Thoracic aorta (tissue), 2 donors: ENCODE results near the gene HOXC6. TPM values are rescaled to one million over a fixed set of nuclear protein-coding genes. Genes with fewer than 3 reads are reported as not detected.
A peak's percentile ranks its signal among the peaks of the same experiment; 100 is the strongest.

ENCODE experiments used
- ATAC-seq: fragments of 150-250 bp; one replicate; pipeline ENCODE4 v1.8.0; 2017; ENCODE audit warnings: low read depth; ENCODE audit not compliant: insufficient number of reproducible peaks, low FRiP score
- DNase-seq: peaks from one replicate; pipeline ENCODE4 v3.0.0-alpha.2; 2020; ENCODE audit warnings: low spot score
- H3K27ac ChIP-seq, 2 donors: fragments of 200-600 bp; sonication (generic); 1 replicate in 1 of 2; 2 replicates in 1 of 2; pipeline ENCODE4 v1.5.1; 2016; ENCODE audit warnings: mild to moderate bottlenecking in 2 of 2, moderate library complexity in 2 of 2
- H3K27me3 ChIP-seq: fragments of 200-600 bp; sonication (generic); replicated peaks from 2 replicates; pipeline ENCODE4 v1.6.0; 2016; ENCODE audit warnings: mild to moderate bottlenecking; ENCODE audit not compliant: insufficient read depth
- H3K36me3 ChIP-seq: fragments of 200-600 bp; sonication (generic); one replicate; pipeline ENCODE4 v1.5.1; 2016
- H3K4me1 ChIP-seq, 2 donors: fragments of 200-600 bp; sonication (generic); 1 replicate in 1 of 2; 2 replicates in 1 of 2; pipeline versions ENCODE4 v1.5.1 to v1.6.0; 2016; ENCODE audit warnings: low read depth in 2 of 2, mild to moderate bottlenecking in 1 of 2; ENCODE audit not compliant: control insufficient read depth in 1 of 2
- H3K4me3 ChIP-seq: fragments of 200-600 bp; sonication (generic); 2 replicates; pipeline ENCODE4 v1.5.1; 2016; ENCODE audit warnings: mild to moderate bottlenecking
- H3K9me3 ChIP-seq: fragments of 200-600 bp; sonication (generic); 2 replicates; pipeline ENCODE4 v1.5.1; 2016
- total RNA-seq, 2 donors: library from RNA; depleted of rRNA; stranded (reverse); fragments of >200 nt; gene quantifications; one replicate each; pipeline versions ENCODE4 v1.1.0 to v1.2.3, GENCODE V29; 2016
- TF ChIP-seq, protein P1 (sequence below): fragments of 200-600 bp; sonication (generic); IDR thresholded peaks from one replicate; pipeline ENCODE4 v1.5.1; 2019; ENCODE audit warnings: antibody characterized with exemption

Gene HOXC6
- total RNA-seq, 2 donors from 2014 or later: not detected

GRCh38 chr12:54031480-54031879, 3.2 kb downstream of the HOXC6 start:
- no peak for DNase-seq
- H3K36me3 ChIP-seq: peaks cover 3% of the 10 kb centered on the region
- H3K27me3 ChIP-seq: no peaks in the 10 kb centered on the region
- no peak overlapping the region for H3K4me3 ChIP-seq
- H3K9me3 ChIP-seq: no peaks in the 10 kb centered on the region
- ATAC-seq: no peak
- peaks cover 0 to 11% of the 10 kb centered on the region in 2 donors for H3K4me1 ChIP-seq
- TF ChIP-seq, protein P1, sequence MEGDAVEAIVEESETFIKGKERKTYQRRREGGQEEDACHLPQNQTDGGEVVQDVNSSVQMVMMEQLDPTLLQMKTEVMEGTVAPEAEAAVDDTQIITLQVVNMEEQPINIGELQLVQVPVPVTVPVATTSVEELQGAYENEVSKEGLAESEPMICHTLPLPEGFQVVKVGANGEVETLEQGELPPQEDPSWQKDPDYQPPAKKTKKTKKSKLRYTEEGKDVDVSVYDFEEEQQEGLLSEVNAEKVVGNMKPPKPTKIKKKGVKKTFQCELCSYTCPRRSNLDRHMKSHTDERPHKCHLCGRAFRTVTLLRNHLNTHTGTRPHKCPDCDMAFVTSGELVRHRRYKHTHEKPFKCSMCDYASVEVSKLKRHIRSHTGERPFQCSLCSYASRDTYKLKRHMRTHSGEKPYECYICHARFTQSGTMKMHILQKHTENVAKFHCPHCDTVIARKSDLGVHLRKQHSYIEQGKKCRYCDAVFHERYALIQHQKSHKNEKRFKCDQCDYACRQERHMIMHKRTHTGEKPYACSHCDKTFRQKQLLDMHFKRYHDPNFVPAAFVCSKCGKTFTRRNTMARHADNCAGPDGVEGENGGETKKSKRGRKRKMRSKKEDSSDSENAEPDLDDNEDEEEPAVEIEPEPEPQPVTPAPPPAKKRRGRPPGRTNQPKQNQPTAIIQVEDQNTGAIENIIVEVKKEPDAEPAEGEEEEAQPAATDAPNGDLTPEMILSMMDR: no peak
- no peak overlapping the region for H3K27ac ChIP-seq

GRCh38 chr12:54032086-54032619, 3.9 kb downstream of the HOXC6 start:
- H3K27me3 ChIP-seq: no peaks in the 10 kb centered on the region
- no peaks in the 10 kb centered on the region for H3K9me3 ChIP-seq
- H3K27ac ChIP-seq: no peak overlapping the region
- DNase-seq (no peak), ATAC-seq (no peak)
- TF ChIP-seq, protein P1: no peak
- peaks cover 0 to 11% of the 10 kb centered on the region in 2 donors for H3K4me1 ChIP-seq
- no peak overlapping the region for H3K4me3 ChIP-seq
- H3K36me3 ChIP-seq: peaks cover 3% of the 10 kb centered on the region

DNA sequence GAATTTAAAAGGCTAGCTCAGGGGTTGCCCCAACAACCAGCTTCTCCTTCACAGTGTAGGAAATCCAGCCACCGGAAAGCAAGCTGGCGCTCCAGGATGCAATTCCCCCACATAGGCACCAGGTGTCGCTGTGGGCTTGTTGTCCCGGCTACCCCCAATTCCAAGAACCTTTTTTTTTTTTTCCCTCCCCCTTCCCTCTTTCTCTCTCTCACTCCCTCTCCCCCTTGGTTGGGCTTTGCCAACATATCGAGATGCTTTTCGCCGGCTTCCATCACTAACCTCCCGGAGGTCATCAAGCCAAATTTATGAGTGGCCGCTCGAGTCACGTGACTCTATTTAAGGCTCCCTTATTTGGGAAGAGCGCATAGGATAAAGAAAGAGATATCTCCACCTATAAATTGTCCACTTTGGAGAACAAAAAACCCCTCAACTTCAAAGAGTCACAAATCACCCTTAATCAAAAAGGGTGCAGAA, 4.4 kb downstream of the HOXC6 start, which contains the start of gene HOXC5:
Gene HOXC5, plus strand, starts transcription at position 424 of the 474 bp plus-strand sequence. CDS start 73 bp downstream, outside the sequence.
- no peak within 1 kb of the TSS for H3K27ac ChIP-seq
- peaks cover 3% of the 10 kb centered on the region for H3K36me3 ChIP-seq
- no peaks in the 10 kb centered on the region for H3K27me3 ChIP-seq
- no peaks in the 10 kb centered on the region for H3K9me3 ChIP-seq
- peak within 1 kb of the TSS; percentile 64 for H3K4me3 ChIP-seq
- H3K4me1 ChIP-seq: peaks cover 0 to 11% of the 10 kb centered on the region in 2 donors
- peak; percentile 33 for ATAC-seq
- TF ChIP-seq, protein P1: peak; percentile 99
- DNase-seq: no peak

DNA sequence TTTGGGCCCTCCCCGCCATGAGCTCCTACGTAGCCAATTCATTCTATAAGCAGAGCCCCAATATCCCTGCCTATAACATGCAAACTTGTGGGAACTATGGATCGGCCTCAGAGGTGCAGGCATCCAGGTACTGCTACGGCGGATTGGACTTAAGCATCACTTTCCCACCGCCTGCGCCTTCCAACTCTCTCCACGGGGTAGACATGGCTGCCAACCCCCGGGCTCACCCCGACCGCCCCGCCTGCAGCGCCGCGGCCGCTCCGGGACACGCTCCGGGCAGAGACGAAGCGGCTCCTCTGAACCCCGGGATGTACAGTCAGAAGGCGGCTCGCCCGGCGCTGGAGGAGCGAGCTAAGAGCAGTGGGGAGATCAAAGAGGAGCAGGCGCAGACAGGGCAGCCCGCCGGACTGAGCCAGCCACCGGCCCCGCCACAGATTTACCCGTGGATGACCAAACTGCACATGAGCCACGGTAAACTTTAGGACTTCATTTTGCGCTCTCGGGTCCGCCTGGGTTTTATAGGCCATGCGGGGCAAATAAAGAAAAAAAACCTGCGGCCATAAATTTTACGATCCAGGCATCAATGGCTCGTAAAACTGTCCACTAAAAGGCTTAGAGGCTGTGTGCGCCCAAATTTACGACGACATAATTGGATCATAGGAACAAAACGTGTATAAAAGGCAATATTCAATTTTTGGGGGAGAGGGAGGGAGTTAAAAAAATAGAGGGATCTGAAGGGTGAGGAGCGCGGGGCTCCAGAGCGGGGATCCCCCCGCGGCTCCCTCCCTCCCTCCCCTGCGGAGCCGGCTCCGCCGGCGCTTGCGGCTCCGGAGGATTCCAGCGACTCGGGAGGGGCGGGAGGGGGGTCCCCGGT, 5.1 kb downstream of the HOXC6 start:
- H3K4me3 ChIP-seq: peak overlapping the region; percentile 64
- no peak for ATAC-seq
- H3K9me3 ChIP-seq: no peaks in the 10 kb centered on the region
- H3K27ac ChIP-seq: no peak overlapping the region
- peaks cover 3% of the 10 kb centered on the region for H3K36me3 ChIP-seq
- peaks cover 0 to 11% of the 10 kb centered on the region in 2 donors for H3K4me1 ChIP-seq
- TF ChIP-seq, protein P1: no peak
- no peaks in the 10 kb centered on the region for H3K27me3 ChIP-seq
- no peak for DNase-seq
